GM10266 (cell line): ENCODE measurements around the gene ARHGAP24.

Experiments
- DNase-seq: peaks from one replicate; pipeline ENCODE4 v3.0.0; 2012; ENCODE audit errors: extremely low spot score
- TF ChIP-seq, protein P1 (sequence below): IDR thresholded peaks from 2 replicates; pipeline ENCODE4 v1.5.1; 2012; ENCODE audit warnings: mild to moderate bottlenecking, low read depth; ENCODE audit not compliant: control insufficient read depth, insufficient read depth; ENCODE audit errors: missing control alignments

Gene ARHGAP24

DNA sequence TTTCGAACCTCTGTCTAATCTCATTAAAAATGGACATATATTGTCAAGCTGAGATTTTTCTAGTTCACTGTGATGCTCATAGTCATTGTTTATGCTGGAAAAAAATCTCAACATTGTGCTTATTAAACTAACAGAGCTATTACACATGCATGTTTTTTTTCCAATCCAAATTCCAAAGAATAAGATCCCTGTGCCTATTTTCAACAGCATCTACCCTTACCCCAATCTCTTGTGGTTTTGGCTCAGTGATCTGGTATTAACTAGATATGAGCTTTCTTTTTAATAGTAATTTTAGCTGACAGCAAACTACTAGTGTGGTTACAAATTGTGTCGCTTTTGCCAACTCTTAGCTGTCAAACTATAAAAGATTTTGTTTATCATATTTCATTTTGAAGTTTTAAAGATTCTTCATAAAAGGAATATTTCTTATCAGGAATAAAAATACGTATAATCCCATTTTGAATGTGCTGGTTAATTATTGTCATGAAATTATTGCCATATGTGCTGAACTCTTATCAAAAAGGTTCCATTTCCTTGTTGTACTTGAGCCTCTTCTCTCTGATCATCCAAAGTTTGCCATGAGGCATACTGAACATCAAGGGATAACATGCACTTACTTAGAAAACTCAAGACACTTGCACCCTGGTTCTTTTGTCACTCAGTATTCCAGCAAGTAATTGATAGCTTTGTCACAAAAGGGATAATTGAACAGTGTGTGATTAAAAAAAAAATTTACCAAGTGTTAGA, 241.2 kb downstream of the ARHGAP24 start:
- TF ChIP-seq, protein P1, sequence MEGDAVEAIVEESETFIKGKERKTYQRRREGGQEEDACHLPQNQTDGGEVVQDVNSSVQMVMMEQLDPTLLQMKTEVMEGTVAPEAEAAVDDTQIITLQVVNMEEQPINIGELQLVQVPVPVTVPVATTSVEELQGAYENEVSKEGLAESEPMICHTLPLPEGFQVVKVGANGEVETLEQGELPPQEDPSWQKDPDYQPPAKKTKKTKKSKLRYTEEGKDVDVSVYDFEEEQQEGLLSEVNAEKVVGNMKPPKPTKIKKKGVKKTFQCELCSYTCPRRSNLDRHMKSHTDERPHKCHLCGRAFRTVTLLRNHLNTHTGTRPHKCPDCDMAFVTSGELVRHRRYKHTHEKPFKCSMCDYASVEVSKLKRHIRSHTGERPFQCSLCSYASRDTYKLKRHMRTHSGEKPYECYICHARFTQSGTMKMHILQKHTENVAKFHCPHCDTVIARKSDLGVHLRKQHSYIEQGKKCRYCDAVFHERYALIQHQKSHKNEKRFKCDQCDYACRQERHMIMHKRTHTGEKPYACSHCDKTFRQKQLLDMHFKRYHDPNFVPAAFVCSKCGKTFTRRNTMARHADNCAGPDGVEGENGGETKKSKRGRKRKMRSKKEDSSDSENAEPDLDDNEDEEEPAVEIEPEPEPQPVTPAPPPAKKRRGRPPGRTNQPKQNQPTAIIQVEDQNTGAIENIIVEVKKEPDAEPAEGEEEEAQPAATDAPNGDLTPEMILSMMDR: no peak
- no peak for DNase-seq

- DNase-seq: no peak
- TF ChIP-seq, protein P1: no peak
Observed at GRCh38 chr4:85717351-85717750, 242.4 kb downstream of the ARHGAP24 start.

DNA sequence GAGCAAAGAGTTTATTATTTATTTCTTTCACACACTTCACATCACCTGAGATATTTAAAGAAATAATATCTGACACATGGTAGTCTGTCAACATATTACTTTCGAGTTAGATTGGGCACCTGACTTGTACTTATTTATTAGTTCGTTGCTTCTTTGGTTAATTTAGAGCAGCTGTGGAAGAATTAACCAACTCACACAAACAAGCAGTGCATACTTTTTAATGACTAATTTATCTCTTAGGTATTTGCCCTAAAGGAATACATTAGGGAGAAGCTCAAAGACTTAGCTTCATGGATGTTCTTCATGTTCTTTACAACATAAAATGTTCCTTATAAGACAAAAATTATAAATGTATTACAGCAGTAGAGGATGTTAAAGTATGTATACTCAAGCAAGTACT, 242.9 kb downstream of the ARHGAP24 start:
- DNase-seq: no peak
- TF ChIP-seq, protein P1: no peak

DNA sequence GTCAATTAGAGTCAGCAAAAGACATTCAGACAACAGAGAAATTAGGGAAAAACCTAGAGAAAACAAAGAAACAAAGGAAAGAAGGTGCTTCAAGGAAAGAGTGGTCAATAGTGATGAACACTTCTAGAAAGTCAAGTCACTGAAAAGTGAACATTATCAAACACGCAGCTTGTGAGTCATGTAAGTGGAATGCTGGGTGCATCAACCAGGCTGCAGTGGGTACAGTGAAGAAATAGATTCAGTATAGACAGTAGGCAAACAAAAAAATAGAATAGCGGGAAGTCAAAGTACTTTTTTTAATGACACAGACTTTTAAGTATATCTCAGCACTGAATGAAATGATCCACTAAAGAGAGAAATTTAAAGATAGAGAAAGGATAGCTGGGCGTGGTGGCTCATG, 245.8 kb downstream of the ARHGAP24 start:
- no peak for DNase-seq

DNA sequence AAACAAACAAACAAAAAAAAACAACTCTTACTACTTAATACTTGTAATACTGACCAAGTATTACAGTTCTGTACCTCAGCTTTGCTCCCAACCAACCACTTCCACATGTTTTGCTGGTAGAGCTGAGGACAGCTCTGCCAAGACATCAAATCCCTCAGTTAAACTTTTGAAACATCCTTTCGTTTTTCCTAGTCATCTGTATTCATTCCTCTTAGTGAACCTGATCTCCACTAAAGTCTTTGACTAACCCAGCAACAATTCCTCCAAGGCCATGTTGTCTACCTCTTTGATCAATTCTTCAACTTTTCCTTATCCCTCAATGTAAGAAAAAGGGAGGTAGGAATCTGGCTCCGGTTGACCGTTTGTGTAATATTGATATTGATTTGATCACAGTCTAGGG, 247.5 kb downstream of the ARHGAP24 start:
- TF ChIP-seq, protein P1: no peak
- DNase-seq: no peak

More for the DNA sequence above, 245.8 kb downstream of the ARHGAP24 start:
- TF ChIP-seq, protein P1: no peak

DNA sequence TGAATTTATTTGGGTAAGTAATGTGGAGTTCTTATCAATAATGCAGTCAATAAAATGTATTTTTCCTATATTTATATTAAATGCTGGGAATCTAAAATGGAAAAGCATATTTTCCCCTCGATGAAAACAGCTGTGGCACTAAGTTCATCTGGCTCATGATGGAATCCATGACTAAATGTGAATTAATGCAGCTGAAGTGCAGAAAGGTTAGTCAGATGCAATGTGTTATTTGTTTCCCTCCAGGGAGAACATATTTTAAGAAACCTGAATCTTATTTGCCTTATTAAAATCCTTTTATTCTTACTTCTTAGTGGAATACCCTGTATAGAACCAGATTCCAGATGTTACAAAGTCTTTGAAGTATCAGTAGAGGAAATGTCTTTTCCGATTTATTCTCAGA, 247.9 kb downstream of the ARHGAP24 start:
- no peak for DNase-seq
- TF ChIP-seq, protein P1: no peak

GRCh38 chr4:85724791-85725563, 250.0 kb downstream of the ARHGAP24 start:
- TF ChIP-seq, protein P1: no peak
- no peak for DNase-seq
